SK-MEL-5 (cell line): ENCODE results near the gene LMBRD1. TPM values are rescaled to one million over a fixed set of nuclear protein-coding genes. Genes with fewer than 3 reads are reported as not detected.
"Not testable (repeated sequence)": the region's sequence is repeated elsewhere in the genome, so short reads cannot be mapped to it uniquely, and the experiment has no call there.

Experiments
- DNase-seq: peaks from one replicate; pipeline ENCODE4 v3.0.0-alpha.2; 2016; ENCODE audit warnings: low read depth, low spot score
- in situ Hi-C: cut with HindIII; loops from 2 replicates; pipeline ENCODE4 v1.10.0; 2016; ENCODE audit warnings: low sequenced_read_pairs, high pct_unique_total_duplicates, low pct_unique_long_range_greater_than_20kb
- total RNA-seq: library from RNA; depleted of rRNA; stranded (reverse); fragments of >200 nt; shearing (Covaris generic); gene quantifications from 2 replicates; pipeline ENCODE4 v1.2.3, GENCODE V29; 2014

Gene LMBRD1
- total RNA-seq, 1 experiment from 2014 or later: 42.3 TPM

- no peak for DNase-seq
- in situ Hi-C loops: no loop called here
These were observed 100.5 kb downstream of the LMBRD1 start for GRCh38 chr6:69696273-69696672.

GRCh38 chr6:69693762-69694161 is 103.0 kb downstream of the LMBRD1 start:
- in situ Hi-C loops: no loop called here
- no peak for DNase-seq

DNA sequence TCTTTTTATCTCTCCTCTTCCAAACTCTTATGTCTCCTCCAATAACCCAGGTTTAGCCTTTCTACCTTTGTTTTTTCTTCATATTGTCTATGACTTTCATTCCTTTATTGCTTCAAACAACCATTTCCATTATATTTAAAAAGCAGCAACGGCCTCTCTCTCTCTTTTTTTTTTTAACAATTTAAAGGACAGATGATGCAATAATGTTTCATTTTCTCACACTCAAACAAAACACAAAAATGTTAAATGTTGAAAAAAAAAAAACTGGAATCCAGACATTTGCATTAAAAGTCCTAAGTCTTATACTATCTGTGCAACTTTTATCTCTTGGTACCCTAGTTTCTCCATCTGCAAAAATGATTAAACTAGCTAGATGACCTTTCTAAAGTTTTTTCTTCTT is 105.8 kb downstream of the LMBRD1 start:
- in situ Hi-C loops: no loop called here
- no peak for DNase-seq

DNA sequence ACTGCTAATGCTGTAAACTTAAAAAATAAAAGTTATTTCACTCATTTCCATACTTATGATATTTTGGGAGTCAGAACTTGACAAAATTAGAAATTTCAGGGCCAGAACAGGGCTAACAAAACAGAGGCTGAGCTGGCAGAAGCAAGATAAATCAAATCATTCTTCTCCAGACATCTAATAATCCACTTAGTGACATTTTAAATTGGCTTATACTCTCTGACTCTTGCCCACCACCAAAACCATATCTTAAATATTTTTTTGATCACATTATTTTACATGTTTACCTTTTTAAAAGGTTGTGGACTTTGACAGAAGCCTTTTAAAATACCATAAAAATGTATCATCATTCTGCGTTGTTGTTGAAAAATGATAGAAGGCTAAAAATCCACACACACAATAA is 116.5 kb downstream of the LMBRD1 start:
- DNase-seq: no peak
- in situ Hi-C loops: no loop called here

GRCh38 chr6:69673298-69673697 is 123.5 kb downstream of the LMBRD1 start:
- in situ Hi-C loops: no loop called here
- no peak for DNase-seq

DNA sequence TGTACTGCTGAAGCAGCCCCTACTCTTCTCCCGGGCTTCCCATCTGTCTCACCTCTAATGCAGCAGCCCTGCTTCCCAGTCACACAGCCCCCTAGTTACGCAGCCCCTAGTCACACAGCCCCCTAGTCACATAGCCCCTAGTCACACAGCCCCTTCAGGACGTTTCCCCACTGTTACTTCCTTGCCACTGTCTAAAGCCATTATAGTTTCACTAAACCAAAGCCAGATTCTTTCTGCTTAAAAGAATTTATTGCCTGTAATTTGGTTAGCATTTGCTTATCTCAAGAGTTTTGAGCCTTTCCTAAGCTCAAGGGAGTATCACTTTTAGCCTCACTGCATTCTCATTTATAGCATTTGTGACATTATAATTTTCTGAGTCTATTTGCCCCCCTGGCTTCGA is 127.9 kb downstream of the LMBRD1 start:
- in situ Hi-C loops: no loop called here
- no peak for DNase-seq

- DNase-seq, in situ Hi-C loops: not testable (repeated sequence)
These were observed 130.0 kb downstream of the LMBRD1 start for GRCh38 chr6:69666779-69667178.

GRCh38 chr6:69665437-69665836 is 131.4 kb downstream of the LMBRD1 start:
- in situ Hi-C loops: no loop called here
- no peak for DNase-seq

DNA sequence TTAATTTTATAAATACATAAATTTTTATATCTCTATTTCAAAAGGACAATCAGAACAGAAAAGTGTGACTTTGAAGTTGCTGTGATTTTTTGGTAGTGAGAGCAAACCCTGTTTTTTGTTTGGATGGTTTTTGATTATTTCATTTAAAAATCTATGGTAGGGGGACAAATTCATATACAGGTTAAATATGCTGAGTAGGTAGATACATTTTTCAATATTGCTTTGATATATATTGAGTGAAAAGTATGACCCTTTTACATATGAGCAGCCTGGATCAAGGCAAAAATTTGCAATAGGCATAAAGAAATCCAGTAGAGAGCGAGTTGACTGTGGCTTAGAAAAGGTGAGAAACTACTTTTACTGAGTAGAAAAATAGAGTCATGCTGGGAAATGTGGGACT is 132.3 kb downstream of the LMBRD1 start:
- no peak for DNase-seq
- in situ Hi-C loops: no loop called here

- no peak for DNase-seq
- in situ Hi-C loops: no loop called here
These were observed 133.6 kb downstream of the LMBRD1 start for GRCh38 chr6:69663215-69663614.

- DNase-seq: no peak
- in situ Hi-C loops: no loop called here
These were observed 146.1 kb downstream of the LMBRD1 start for GRCh38 chr6:69650703-69651102.

DNA sequence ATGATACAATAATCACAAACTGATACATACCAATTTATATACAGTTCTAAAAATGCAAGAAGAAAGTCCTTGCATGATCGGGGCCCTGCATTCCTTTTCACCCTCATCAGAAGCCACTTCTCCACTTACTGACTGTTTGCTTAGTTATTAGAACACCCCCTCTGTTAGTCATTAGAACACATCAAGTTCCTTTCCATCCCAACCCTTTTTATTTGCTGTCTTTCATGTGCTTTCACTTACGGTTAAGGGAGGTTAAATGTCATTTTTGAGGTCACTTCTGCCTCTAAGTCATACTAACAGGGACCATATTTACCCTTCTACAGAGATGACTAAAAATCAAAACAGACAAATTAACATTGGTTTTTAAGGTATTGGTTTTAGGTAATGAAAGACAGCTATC is 149.1 kb downstream of the LMBRD1 start:
- DNase-seq: no peak
- in situ Hi-C loops: no loop called here

DNA sequence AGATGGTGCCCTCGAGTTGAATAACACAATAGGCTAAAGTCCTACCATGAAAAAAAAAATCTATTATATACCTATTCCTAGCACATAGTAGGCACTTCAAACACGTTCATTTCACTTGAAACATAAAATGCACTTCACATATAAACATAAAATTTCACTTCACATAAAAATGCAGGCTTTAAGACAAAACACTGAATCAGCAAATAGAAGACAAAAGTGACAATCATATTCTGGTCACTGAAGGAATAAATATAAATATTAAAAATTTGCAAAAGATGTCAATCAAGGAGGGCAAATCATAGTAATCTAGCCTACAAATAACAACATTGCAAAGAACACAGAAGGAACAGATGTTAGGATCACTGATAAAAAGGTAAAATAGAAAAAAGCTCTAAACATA is 153.1 kb downstream of the LMBRD1 start:
- no peak for DNase-seq
- in situ Hi-C loops: no loop called here

DNA sequence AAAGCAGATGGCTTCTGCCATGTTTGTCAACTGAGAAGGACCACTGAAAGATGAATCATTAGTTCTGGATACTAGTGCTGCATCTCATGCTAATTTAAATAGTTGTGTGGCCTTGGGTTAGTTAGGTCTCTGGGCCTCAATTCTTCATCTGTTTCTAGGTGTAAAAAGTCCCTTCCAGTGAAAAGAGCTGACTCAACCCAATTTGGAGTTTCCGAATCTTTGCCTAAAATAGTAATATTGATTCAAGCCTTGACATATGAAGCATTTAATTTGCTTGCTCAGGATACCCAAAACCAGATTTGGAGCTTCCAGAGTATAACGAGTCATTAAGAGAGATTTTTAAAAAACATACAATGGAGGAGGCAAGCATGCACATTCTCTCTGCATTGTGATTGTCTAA is 163.9 kb downstream of the LMBRD1 start:
- no peak for DNase-seq
- in situ Hi-C loops: no loop called here

- in situ Hi-C loops: no loop called here
- DNase-seq: no peak
These were observed 165.1 kb downstream of the LMBRD1 start for GRCh38 chr6:69631552-69632346.

GRCh38 chr6:69630767-69631166 is 166.0 kb downstream of the LMBRD1 start:
- no peak for DNase-seq
- in situ Hi-C loops: no loop called here

DNA sequence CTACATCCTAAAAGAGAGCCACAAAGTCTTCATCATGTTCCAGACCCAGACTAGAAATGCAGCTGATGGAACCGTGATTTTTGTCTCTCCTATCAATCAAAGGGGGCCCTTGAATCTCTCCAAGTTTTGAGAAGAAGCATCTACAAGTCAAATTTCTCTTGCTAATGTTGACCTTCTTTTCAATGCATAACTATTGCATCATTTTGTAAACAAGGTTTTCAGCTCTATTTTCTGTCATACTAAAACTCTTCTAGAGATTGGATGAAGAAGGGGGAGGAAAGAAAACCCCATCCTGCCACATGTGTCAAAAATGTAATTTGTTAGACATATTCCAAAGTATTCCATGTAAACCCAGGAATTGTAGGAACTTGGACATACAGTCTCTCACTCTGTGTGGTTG is 169.2 kb downstream of the LMBRD1 start:
- DNase-seq: no peak
- in situ Hi-C loops: no loop called here

DNA sequence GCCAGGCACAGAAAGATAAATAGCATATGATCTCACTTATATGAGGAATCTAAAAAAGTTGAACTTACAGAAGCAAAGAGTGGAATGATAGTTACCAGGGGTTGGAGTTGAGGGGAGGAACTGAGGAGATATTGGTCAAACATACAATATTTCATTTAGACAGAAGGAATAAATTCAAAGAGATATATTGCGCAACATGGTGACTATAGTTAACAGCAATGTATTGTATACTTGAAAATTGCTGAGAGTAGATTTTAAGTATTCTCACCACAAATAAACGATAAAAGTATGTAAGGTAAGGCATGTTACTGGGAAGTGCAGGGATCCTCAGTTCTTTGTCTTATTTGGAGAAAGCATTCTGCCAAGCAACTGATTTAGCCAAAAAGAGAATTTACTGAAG is 171.9 kb downstream of the LMBRD1 start:
- in situ Hi-C loops: no loop called here
- no peak for DNase-seq
